Endodermal cell (in vitro differentiated cells): Measurements from ENCODE around the gene IMMP2L. TPM values are rescaled to one million over a fixed set of nuclear protein-coding genes. Genes with fewer than 3 reads are reported as not detected.
A peak's percentile ranks its signal among the peaks of the same experiment; 100 is the strongest.

Source experiments
- DNase-seq: peaks from one replicate; pipeline ENCODE4 v3.0.0-alpha.2; 2017
- H3K27ac ChIP-seq: 2 replicates; pipeline ENCODE4 v1.5.1; 2013; ENCODE audit warnings: mild to moderate bottlenecking, low read depth, low read length, moderate library complexity
- H3K27me3 ChIP-seq: 2 replicates; pipeline ENCODE4 v1.6.1; 2013; ENCODE audit warnings: mild to moderate bottlenecking, low read length, moderate library complexity; ENCODE audit not compliant: insufficient read depth, control insufficient read depth, poor library complexity, severe bottlenecking
- H3K36me3 ChIP-seq: 2 replicates; pipeline ENCODE4 v1.7.0; 2013; ENCODE audit warnings: mild to moderate bottlenecking, low read length, moderate library complexity; ENCODE audit not compliant: control insufficient read depth, insufficient read depth
- H3K4me1 ChIP-seq: one replicate; pipeline ENCODE4 v1.7.0; 2013; ENCODE audit warnings: low read length; ENCODE audit not compliant: control insufficient read depth, insufficient read depth
- H3K4me3 ChIP-seq: 2 replicates; pipeline ENCODE4 v1.5.1; 2013; ENCODE audit warnings: mild to moderate bottlenecking, low read length, moderate library complexity
- H3K9ac ChIP-seq: 2 replicates; pipeline ENCODE4 v1.6.1; 2013; ENCODE audit warnings: mild to moderate bottlenecking, low read length, moderate library complexity; ENCODE audit not compliant: poor library complexity, severe bottlenecking; ENCODE audit errors: extremely low read depth
- H3K9me3 ChIP-seq: 2 replicates; pipeline ENCODE4 v1.6.1; 2013; ENCODE audit warnings: mild to moderate bottlenecking, low read length, moderate library complexity; ENCODE audit not compliant: control insufficient read depth
- H3K27ac Mint-ChIP-seq: 2 replicates; pipeline ENCODE4 v1.8.0; 2020; ENCODE audit warnings: mixed read lengths
- H3K27me3 Mint-ChIP-seq: 2 replicates; pipeline ENCODE4 v1.8.0; 2021; ENCODE audit warnings: mild to moderate bottlenecking, mixed read lengths; ENCODE audit not compliant: insufficient read depth
- H3K36me3 Mint-ChIP-seq: 2 replicates; pipeline ENCODE4 v1.8.0; 2020; ENCODE audit warnings: low read depth, mixed read lengths
- H3K4me1 Mint-ChIP-seq: 2 replicates; pipeline ENCODE4 v1.8.0; 2020; ENCODE audit warnings: mixed read lengths
- H3K4me3 Mint-ChIP-seq: 2 replicates; pipeline ENCODE4 v1.8.0; 2020; ENCODE audit warnings: mild to moderate bottlenecking, moderate library complexity, mixed read lengths
- H3K9me3 Mint-ChIP-seq: 2 replicates; pipeline ENCODE4 v1.8.0; 2020; ENCODE audit warnings: mild to moderate bottlenecking, mixed read lengths
- CTCF ChIP-seq: fragments of 200-600 bp; sonication (generic); conservative IDR thresholded peaks from 2 replicates; pipeline ENCODE4 v1.5.0; 2021; ENCODE audit warnings: antibody characterized with exemption, mild to moderate bottlenecking
- WGBS, 2 experiments: methylation state at CpG; one replicate each; pipeline versions ENCODE4 v1.1.5 to v1.1.7; 2013; ENCODE audit warnings: missing lambda C conversion rate in 2 of 2, mixed read lengths in 1 of 2; ENCODE audit not compliant: insufficient coverage in 1 of 2, insufficient read length in 1 of 2; 5-methylcytosine and 5-hydroxymethylcytosine counted together
- total RNA-seq, 2 donors: library from RNA; stranded (reverse); fragmentation: NEBNext Ultra II Directional in 1 of 2; extraction: Animal tissue kit (Norgen Biotek cat#: 25700) in 1 of 2; gene quantifications; 2 replicates in 1 of 2; 3 replicates in 1 of 2; pipeline ENCODE4 v1.2.1, GENCODE V29; 2021

The IMMP2L gene
- total RNA-seq, 2 donors from 2014 or later, result 17.7 to 19.4 TPM

GRCh38 chr7:111424768-111425167 is 137.5 kb downstream of the IMMP2L start:
- no peaks in the 10 kb centered on the region for H3K4me1 Mint-ChIP-seq
- H3K4me3 Mint-ChIP-seq, result no peak overlapping the region
- H3K27ac Mint-ChIP-seq, result no peak overlapping the region

GRCh38 chr7:111414374-111414773 is 147.9 kb downstream of the IMMP2L start:
- Histone ChIP-seq H3K9me3 (no peaks in the 10 kb centered on the region), H3K4me1 (no peaks in the 10 kb centered on the region), H3K27me3 (no peaks in the 10 kb centered on the region), H3K27ac (no peak overlapping the region), H3K36me3 (no peaks in the 10 kb centered on the region), H3K4me3 (no peak overlapping the region), H3K9ac (no peak overlapping the region)
- no peak for DNase-seq
- Mint-ChIP-seq H3K27ac (no peak overlapping the region), H3K4me1 (peaks cover 3% of the 10 kb centered on the region), H3K36me3 (no peaks in the 10 kb centered on the region), H3K27me3 (no peaks in the 10 kb centered on the region), H3K9me3 (no peaks in the 10 kb centered on the region), H3K4me3 (no peak overlapping the region)
- no peak for TF ChIP-seq CTCF

More at GRCh38 chr7:111424768-111425167, 137.5 kb downstream of the IMMP2L start:
- Mint-ChIP-seq H3K9me3 (no peaks in the 10 kb centered on the region), H3K27me3 (no peaks in the 10 kb centered on the region), H3K36me3 (no peaks in the 10 kb centered on the region)
- DNase-seq, result no peak
- Histone ChIP-seq H3K4me1 (no peaks in the 10 kb centered on the region), H3K27me3 (no peaks in the 10 kb centered on the region), H3K36me3 (no peaks in the 10 kb centered on the region), H3K4me3 (no peak overlapping the region), H3K27ac (no peak overlapping the region), H3K9me3 (no peaks in the 10 kb centered on the region), H3K9ac (no peak overlapping the region)
- TF ChIP-seq CTCF, result no peak

GRCh38 chr7:111413739-111414138 is 148.6 kb downstream of the IMMP2L start:
- Histone ChIP-seq H3K9ac (no peak overlapping the region), H3K9me3 (no peaks in the 10 kb centered on the region), H3K36me3 (no peaks in the 10 kb centered on the region), H3K4me3 (no peak overlapping the region), H3K27ac (peak overlapping the region; percentile 6), H3K27me3 (no peaks in the 10 kb centered on the region), H3K4me1 (no peaks in the 10 kb centered on the region)
- Mint-ChIP-seq H3K27me3 (no peaks in the 10 kb centered on the region), H3K9me3 (no peaks in the 10 kb centered on the region), H3K36me3 (no peaks in the 10 kb centered on the region), H3K4me3 (no peak overlapping the region), H3K4me1 (no peaks in the 10 kb centered on the region), H3K27ac (no peak overlapping the region)
- WGBS, 2 experiments, result 20 to 53% methylated on average over 1 to 3 of the region's 3 CpGs
- TF ChIP-seq CTCF, result no peak
- DNase-seq, result peak; percentile 68
